ENCODE data around the gene INTS11. TPM values are rescaled to one million over a fixed set of nuclear protein-coding genes. Genes with fewer than 3 reads are reported as not detected.

INTS11 gene
- total and polyA plus RNA-seq, 9 of the 15 experiments (the other 6 are each of a cell fraction or from before 2014, with no cell fraction given), result 3.6 to 183 (median 110) TPM

DNA sequence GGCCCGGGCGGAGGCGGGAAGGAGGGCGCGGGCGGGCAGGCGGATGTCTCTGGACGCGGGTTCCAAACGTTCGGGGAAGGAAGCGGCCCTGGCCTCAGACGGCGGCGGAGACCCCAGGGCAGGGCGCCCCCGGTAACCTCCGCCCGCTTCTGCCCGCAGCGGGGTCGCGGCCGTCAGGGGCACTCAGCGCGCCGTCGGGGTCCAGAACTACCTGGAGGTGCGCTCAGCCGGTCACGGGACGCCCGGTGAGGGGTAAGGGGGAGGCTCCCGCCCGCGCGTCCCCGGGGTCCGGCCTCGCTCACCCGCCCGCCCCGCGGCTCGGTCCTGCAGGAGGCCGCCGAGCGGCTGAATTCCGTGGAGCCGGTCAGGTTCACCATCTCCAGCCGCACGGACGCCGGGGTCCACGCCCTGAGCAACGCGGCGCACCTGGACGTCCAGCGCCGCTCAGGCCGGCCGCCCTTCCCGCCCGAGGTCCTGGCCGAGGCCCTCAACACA is 15.7 kb downstream of the INTS11 start (continued):
- TF ChIP-seq POLR2G (IDR thresholded peaks at IDR 0.05; ENCODE audit: low read depth, low read length) (peak; percentile 66), TEAD1 (CRISPR knock-in tag; IDR thresholded peaks at IDR 0.05) (peak in 1 of 2 experiments; percentile 9; a peak in 1 of 4 replicates), FOXA3 (CRISPR knock-in tag; conservative IDR thresholded peaks at IDR 0.05 in 1 of 2, IDR thresholded peaks at IDR 0.05 in 1 of 2) (peak in 1 of 2 experiments; percentile 63; a peak in 2 of 4 replicates), ZBTB17 (CRISPR knock-in tag; IDR thresholded peaks at IDR 0.05) (peak; percentile 41; the same call in 1 of the 2 replicates), SIRT6 (IDR thresholded peaks at IDR 0.05; ENCODE audit: low read depth, low read length) (peak; percentile 53), KDM4B (IDR thresholded peaks at IDR 0.05; ENCODE audit: borderline replicate concordance in 2 of 2, low read depth in 1 of 2) (0 out of 4 replicates have a peak, but pooled peaks of 1 of the 2 experiments have one; percentile 5), NR2F6 (CRISPR knock-in tag; IDR thresholded peaks at IDR 0.05) (no peak), JUN (IDR thresholded peaks at IDR 0.05; ENCODE audit: borderline replicate concordance, low read depth, low read length) (no peak), JUN (CRISPR knock-in tag; IDR thresholded peaks at IDR 0.05; ENCODE audit: borderline replicate concordance) (peak; percentile 18; the same call in 1 of the 2 replicates)
- TF ChIP-seq, protein P1, sequence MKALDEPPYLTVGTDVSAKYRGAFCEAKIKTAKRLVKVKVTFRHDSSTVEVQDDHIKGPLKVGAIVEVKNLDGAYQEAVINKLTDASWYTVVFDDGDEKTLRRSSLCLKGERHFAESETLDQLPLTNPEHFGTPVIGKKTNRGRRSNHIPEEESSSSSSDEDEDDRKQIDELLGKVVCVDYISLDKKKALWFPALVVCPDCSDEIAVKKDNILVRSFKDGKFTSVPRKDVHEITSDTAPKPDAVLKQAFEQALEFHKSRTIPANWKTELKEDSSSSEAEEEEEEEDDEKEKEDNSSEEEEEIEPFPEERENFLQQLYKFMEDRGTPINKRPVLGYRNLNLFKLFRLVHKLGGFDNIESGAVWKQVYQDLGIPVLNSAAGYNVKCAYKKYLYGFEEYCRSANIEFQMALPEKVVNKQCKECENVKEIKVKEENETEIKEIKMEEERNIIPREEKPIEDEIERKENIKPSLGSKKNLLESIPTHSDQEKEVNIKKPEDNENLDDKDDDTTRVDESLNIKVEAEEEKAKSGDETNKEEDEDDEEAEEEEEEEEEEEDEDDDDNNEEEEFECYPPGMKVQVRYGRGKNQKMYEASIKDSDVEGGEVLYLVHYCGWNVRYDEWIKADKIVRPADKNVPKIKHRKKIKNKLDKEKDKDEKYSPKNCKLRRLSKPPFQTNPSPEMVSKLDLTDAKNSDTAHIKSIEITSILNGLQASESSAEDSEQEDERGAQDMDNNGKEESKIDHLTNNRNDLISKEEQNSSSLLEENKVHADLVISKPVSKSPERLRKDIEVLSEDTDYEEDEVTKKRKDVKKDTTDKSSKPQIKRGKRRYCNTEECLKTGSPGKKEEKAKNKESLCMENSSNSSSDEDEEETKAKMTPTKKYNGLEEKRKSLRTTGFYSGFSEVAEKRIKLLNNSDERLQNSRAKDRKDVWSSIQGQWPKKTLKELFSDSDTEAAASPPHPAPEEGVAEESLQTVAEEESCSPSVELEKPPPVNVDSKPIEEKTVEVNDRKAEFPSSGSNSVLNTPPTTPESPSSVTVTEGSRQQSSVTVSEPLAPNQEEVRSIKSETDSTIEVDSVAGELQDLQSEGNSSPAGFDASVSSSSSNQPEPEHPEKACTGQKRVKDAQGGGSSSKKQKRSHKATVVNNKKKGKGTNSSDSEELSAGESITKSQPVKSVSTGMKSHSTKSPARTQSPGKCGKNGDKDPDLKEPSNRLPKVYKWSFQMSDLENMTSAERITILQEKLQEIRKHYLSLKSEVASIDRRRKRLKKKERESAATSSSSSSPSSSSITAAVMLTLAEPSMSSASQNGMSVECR (CRISPR knock-in tag; IDR thresholded peaks at IDR 0.05), result peak; percentile 72; the same call in 1 of the 2 replicates
- TF ChIP-seq, protein P2, sequence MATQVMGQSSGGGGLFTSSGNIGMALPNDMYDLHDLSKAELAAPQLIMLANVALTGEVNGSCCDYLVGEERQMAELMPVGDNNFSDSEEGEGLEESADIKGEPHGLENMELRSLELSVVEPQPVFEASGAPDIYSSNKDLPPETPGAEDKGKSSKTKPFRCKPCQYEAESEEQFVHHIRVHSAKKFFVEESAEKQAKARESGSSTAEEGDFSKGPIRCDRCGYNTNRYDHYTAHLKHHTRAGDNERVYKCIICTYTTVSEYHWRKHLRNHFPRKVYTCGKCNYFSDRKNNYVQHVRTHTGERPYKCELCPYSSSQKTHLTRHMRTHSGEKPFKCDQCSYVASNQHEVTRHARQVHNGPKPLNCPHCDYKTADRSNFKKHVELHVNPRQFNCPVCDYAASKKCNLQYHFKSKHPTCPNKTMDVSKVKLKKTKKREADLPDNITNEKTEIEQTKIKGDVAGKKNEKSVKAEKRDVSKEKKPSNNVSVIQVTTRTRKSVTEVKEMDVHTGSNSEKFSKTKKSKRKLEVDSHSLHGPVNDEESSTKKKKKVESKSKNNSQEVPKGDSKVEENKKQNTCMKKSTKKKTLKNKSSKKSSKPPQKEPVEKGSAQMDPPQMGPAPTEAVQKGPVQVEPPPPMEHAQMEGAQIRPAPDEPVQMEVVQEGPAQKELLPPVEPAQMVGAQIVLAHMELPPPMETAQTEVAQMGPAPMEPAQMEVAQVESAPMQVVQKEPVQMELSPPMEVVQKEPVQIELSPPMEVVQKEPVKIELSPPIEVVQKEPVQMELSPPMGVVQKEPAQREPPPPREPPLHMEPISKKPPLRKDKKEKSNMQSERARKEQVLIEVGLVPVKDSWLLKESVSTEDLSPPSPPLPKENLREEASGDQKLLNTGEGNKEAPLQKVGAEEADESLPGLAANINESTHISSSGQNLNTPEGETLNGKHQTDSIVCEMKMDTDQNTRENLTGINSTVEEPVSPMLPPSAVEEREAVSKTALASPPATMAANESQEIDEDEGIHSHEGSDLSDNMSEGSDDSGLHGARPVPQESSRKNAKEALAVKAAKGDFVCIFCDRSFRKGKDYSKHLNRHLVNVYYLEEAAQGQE (IDR thresholded peaks at IDR 0.05; ENCODE audit: borderline replicate concordance), result no peak
- TF ChIP-seq, protein P2 (CRISPR knock-in tag; IDR thresholded peaks at IDR 0.05; ENCODE audit: low read depth), result peak; percentile 66
- TF ChIP-seq, protein P3, sequence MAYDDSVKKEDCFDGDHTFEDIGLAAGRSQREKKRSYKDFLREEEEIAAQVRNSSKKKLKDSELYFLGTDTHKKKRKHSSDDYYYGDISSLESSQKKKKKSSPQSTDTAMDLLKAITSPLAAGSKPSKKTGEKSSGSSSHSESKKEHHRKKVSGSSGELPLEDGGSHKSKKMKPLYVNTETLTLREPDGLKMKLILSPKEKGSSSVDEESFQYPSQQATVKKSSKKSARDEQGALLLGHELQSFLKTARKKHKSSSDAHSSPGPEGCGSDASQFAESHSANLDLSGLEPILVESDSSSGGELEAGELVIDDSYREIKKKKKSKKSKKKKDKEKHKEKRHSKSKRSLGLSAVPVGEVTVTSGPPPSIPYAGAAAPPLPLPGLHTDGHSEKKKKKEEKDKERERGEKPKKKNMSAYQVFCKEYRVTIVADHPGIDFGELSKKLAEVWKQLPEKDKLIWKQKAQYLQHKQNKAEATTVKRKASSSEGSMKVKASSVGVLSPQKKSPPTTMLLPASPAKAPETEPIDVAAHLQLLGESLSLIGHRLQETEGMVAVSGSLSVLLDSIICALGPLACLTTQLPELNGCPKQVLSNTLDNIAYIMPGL (CRISPR knock-in tag; IDR thresholded peaks at IDR 0.05), result 0 out of 2 replicates have a peak, but pooled peaks have one; percentile 17

All from K562 (cell line).